Stimulated activated CD4-positive, alpha-beta T cell treated with anti-CD3 and anti-CD28 coated beads, TNF-alpha, amount 100 ng/mL, for 24 hours (primary cell): ENCODE measurements around the gene CASP1.
"Not testable (repeated sequence)": the region's sequence is repeated elsewhere in the genome, so short reads cannot be mapped to it uniquely, and the experiment has no call there.

Experiments used
- DNase-seq, 3 experiments: peaks; one replicate each; pipeline ENCODE4 v3.0.0-alpha.2; 2020; ENCODE audit warnings: low read depth in 3 of 3

Gene CASP1

GRCh38 chr11:105034813-105035620 lies at the start of gene CASP1:
Gene CASP1, minus strand, starts transcription at chr11:105035144. Its CDS starts 31 bp downstream, at chr11:105035113.
- DNase-seq, result no peak

- DNase-seq, result no peak
Measured at GRCh38 chr11:105081412-105082150, 46.6 kb upstream of the CASP1 start.

GRCh38 chr11:105080171-105080906 lies 45.4 kb upstream of the CASP1 start:
- DNase-seq, result not testable (repeated sequence)

GRCh38 chr11:105078283-105078682 lies 43.3 kb upstream of the CASP1 start:
- no peak for DNase-seq

- peak in 2 of 3 experiments; percentile 21 to 29 for DNase-seq
Measured at GRCh38 chr11:105077141-105077790, 42.3 kb upstream of the CASP1 start.

- no peak for DNase-seq
Measured at GRCh38 chr11:105074166-105074530, 39.2 kb upstream of the CASP1 start.

GRCh38 chr11:105073456-105074165 lies 38.7 kb upstream of the CASP1 start:
- no peak for DNase-seq

- DNase-seq, result not testable (repeated sequence)
Measured at GRCh38 chr11:105072080-105072479, 37.1 kb upstream of the CASP1 start.

- no peak for DNase-seq
Measured at GRCh38 chr11:105071089-105071732, 36.3 kb upstream of the CASP1 start.

- DNase-seq, result no peak
Measured at GRCh38 chr11:105070306-105070705, 35.4 kb upstream of the CASP1 start.

- not testable (repeated sequence) for DNase-seq
Measured at GRCh38 chr11:105069749-105070148, 34.8 kb upstream of the CASP1 start.

- not testable (repeated sequence) for DNase-seq
Measured at GRCh38 chr11:105063245-105063941, 28.4 kb upstream of the CASP1 start.

- no peak for DNase-seq
Measured at GRCh38 chr11:105057432-105057831, 22.5 kb upstream of the CASP1 start.

- DNase-seq, result no peak
Measured at GRCh38 chr11:105056446-105056845, 21.5 kb upstream of the CASP1 start.

GRCh38 chr11:105054723-105055493 lies 20.0 kb upstream of the CASP1 start:
- no peak for DNase-seq

- DNase-seq, result no peak
Measured at GRCh38 chr11:105052487-105052886, 17.5 kb upstream of the CASP1 start.

GRCh38 chr11:105051559-105051958 lies 16.6 kb upstream of the CASP1 start:
- DNase-seq, result no peak

- no peak for DNase-seq
Measured at GRCh38 chr11:105049481-105049880, 14.5 kb upstream of the CASP1 start.

GRCh38 chr11:105046898-105047579 lies 12.1 kb upstream of the CASP1 start:
- DNase-seq, result no peak
